AG04450 (cell line): ENCODE data around the gene MLN. TPM values are rescaled to one million over a fixed set of nuclear protein-coding genes. Genes with fewer than 3 reads are reported as not detected.

ENCODE experiments used
- CTCF ChIA-PET: fragments of 300-600, 350-600 bp; formaldehyde crosslinking; extraction: SDS; loops from one replicate; lab custom pipeline; 2022; ENCODE audit warnings: antibody characterized with exemption, inconsistent platforms; lab: Charles Lee
- POLR2A ChIA-PET: fragments of 350-600 bp; formaldehyde crosslinking; extraction: SDS; loops from one replicate; lab custom pipeline; 2021; ENCODE audit warnings: antibody characterized with exemption, inconsistent platforms; lab: Yijun Ruan, JAX
- DNase-seq: peaks from one replicate; pipeline ENCODE4 v3.0.0-alpha.2; 2011; ENCODE audit warnings: low read depth, low spot score
- H3K27ac ChIP-seq: one replicate; pipeline ENCODE4 v1.5.1; 2012; ENCODE audit warnings: low read depth, low read length, control low read depth
- H3K27me3 ChIP-seq: one replicate; pipeline ENCODE4 v1.6.0; 2012; ENCODE audit warnings: low read length; ENCODE audit not compliant: control insufficient read depth, insufficient read depth
- H3K4me3 ChIP-seq: 2 replicates; pipeline ENCODE4 v1.5.1; 2011; ENCODE audit warnings: mild to moderate bottlenecking, low read depth, low read length, control low read depth
- H3K9me3 ChIP-seq: 2 replicates; pipeline ENCODE4 v1.5.1; 2012; ENCODE audit warnings: low read length; ENCODE audit not compliant: control insufficient read depth, insufficient read depth
- polyA plus RNA-seq: library from polyadenylated mRNA; depleted of rRNA; stranded (reverse); fragments of >200 nt; gene quantifications from 2 replicates; pipeline ENCODE4 v1.2.3, GENCODE V29; 2011
- TF ChIP-seq, protein P1 (sequence below): IDR thresholded peaks from 2 replicates; pipeline ENCODE4 v1.5.1; 2011; ENCODE audit warnings: low read depth, low read length, control low read depth, inconsistent platforms

Gene MLN
- polyA plus RNA-seq, 1 experiment = not detected

DNA sequence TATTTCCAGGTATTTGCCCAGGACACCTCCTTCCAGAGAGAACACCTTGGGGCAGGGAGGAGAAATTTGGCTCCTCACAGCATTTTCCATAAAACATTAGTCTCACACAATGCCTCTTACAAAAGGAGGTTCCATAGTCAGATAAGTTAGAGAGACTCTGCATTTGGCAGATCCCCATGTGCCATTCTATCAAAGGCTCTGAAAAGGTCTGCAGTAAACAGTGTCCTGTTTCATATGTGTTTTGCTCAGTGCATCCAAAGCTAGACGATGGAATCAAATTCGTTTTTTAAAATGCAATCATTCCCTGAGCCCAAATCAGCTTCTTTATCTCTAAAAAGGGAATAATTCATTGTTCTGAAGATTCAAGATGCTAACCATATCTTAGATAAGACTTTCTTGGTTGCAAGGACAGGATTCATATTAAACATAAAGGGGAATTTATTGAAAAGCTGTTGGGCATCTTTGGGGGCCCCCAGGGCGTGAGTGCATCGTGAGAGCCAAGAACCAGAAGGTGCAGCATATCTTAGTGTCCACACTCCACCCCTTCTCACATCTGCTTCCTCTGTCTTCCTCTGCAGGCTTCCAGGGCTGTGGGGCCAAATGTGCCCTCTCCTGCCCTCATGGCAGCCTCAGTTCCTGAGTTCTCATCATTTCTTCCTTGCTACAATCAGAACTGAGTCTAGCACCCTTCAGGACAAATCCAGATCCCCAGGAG is 41.4 kb upstream of the MLN start:
- no peak for DNase-seq
- H3K27me3 ChIP-seq = peaks cover 3% of the 10 kb centered on the region
- TF ChIP-seq, protein P1, sequence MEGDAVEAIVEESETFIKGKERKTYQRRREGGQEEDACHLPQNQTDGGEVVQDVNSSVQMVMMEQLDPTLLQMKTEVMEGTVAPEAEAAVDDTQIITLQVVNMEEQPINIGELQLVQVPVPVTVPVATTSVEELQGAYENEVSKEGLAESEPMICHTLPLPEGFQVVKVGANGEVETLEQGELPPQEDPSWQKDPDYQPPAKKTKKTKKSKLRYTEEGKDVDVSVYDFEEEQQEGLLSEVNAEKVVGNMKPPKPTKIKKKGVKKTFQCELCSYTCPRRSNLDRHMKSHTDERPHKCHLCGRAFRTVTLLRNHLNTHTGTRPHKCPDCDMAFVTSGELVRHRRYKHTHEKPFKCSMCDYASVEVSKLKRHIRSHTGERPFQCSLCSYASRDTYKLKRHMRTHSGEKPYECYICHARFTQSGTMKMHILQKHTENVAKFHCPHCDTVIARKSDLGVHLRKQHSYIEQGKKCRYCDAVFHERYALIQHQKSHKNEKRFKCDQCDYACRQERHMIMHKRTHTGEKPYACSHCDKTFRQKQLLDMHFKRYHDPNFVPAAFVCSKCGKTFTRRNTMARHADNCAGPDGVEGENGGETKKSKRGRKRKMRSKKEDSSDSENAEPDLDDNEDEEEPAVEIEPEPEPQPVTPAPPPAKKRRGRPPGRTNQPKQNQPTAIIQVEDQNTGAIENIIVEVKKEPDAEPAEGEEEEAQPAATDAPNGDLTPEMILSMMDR = no peak
- H3K9me3 ChIP-seq = no peaks in the 10 kb centered on the region; the same call in 1 of the 2 replicates
- H3K27ac ChIP-seq = no peak overlapping the region
- CTCF ChIA-PET = no interaction called here
- POLR2A ChIA-PET = no interaction called here
- no peak overlapping the region for H3K4me3 ChIP-seq

GRCh38 chr6:33843131-33844121 is 39.6 kb upstream of the MLN start:
- ChIA-PET CTCF (interaction anchor here (0.6 kb wide), 1 partner anchor 11 kb away, joined by 3 read pairs; no protein-coding TSS in a partner anchor), POLR2A (no interaction called here)
- TF ChIP-seq, protein P1 = no peak
- H3K4me3 ChIP-seq = no peak overlapping the region
- no peak for DNase-seq
- no peaks in the 10 kb centered on the region; the same call in 1 of the 2 replicates for H3K9me3 ChIP-seq
- no peaks in the 10 kb centered on the region for H3K27me3 ChIP-seq
- peak overlapping the region; percentile 21 for H3K27ac ChIP-seq

DNA sequence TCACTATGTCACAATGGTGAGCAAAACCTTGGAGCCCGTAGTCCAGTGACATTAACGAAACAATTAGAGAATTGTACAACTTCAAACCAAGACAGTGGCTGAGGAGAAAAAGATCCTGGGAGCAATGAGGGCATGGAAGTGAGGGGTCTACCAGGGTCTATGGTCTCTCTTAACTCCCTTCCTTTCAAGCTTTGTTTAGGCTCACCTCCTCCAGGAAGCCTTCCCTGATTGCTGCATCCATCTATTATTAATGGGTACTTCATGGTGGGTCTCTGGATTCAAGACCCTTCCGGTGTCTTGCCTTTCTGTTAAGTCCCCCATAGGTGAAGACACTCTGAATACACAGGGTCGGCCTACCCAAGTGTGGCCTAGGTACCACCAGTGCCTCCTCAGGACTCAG is 38.1 kb upstream of the MLN start:
- CTCF ChIA-PET = interaction anchor here (1.0 to 1.1 kb wide), 2 partner anchors 13 to 71 kb away, joined by 3 to 4 read pairs; no protein-coding TSS in a partner anchor
- POLR2A ChIA-PET = no interaction called here

DNA sequence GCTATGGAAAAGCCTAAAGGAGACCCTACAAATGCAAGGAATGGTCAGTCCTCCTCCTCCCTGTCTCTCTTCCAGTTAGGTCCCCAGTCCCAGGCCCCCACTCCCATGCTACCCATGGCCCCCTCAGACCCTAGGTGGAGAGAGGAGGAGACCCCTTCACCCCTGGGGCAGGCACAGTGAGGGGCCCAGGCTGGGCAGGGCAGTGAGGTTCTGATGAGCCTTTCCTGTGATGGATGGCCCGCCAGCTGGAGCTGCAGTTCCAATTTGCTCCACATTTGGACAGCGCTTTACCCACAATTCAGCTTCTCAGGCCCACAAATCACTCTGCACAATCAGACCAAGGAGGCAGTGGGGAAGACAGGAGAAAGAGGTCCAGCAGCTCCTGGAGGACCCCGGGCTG is 37.3 kb upstream of the MLN start:
- POLR2A ChIA-PET = no interaction called here
- Histone ChIP-seq H3K4me3 (no peak overlapping the region), H3K9me3 (peaks cover 5% of the 10 kb centered on the region), H3K27ac (peak overlapping the region; percentile 97), H3K27me3 (no peaks in the 10 kb centered on the region)
- CTCF ChIA-PET = interaction anchor here (0.9 to 1.6 kb wide), 2 partner anchors 70 to 130 kb away, joined by 3 to 5 read pairs; partner anchors contain the start of gene UQCC2
- DNase-seq = no peak
- TF ChIP-seq, protein P1 = 0 out of 2 replicates have a peak, but pooled peaks have one; percentile 6

More for the DNA sequence above, 38.1 kb upstream of the MLN start:
- Histone ChIP-seq H3K4me3 (no peak overlapping the region), H3K27ac (no peak overlapping the region), H3K9me3 (peaks cover 4% of the 10 kb centered on the region), H3K27me3 (no peaks in the 10 kb centered on the region)
- TF ChIP-seq, protein P1 = no peak
- no peak for DNase-seq
